ENCODE results near the gene NR1H2.

The NR1H2 gene

GRCh38 chr19:50377051-50377461 lies 799 bp downstream of the NR1H2 start:
- Histone ChIP-seq H3K4me3 (replicated peaks; ENCODE audit: low read depth, low read length) (peak overlapping the region; percentile 90), H3K27me3 (replicated peaks; ENCODE audit: control insufficient read depth, insufficient read depth, low read length) (no peaks in the 10 kb centered on the region), H3K36me3 (ENCODE audit: control insufficient read depth, insufficient read depth, low read length) (peaks cover 31% of the 10 kb centered on the region)
- DNase-seq (ENCODE audit: extremely low read depth, insufficient read length): no peak
- TF ChIP-seq CTCF (IDR thresholded peaks at IDR 0.05; ENCODE audit: insufficient read depth, low read length, poor library complexity, severe bottlenecking): no peak

- Histone ChIP-seq H3K36me3 (ENCODE audit: control insufficient read depth, insufficient read depth, low read length) (peaks cover 32% of the 10 kb centered on the region), H3K27me3 (replicated peaks; ENCODE audit: control insufficient read depth, insufficient read depth, low read length) (no peaks in the 10 kb centered on the region), H3K4me3 (replicated peaks; ENCODE audit: low read depth, low read length) (no peak overlapping the region)
- DNase-seq (ENCODE audit: extremely low read depth, insufficient read length): no peak
- TF ChIP-seq CTCF (IDR thresholded peaks at IDR 0.05; ENCODE audit: insufficient read depth, low read length, poor library complexity, severe bottlenecking): no peak
Observed at GRCh38 chr19:50377517-50377916, 1.3 kb downstream of the NR1H2 start.

- no peak for DNase-seq (ENCODE audit: extremely low read depth, insufficient read length)
- TF ChIP-seq CTCF (IDR thresholded peaks at IDR 0.05; ENCODE audit: insufficient read depth, low read length, poor library complexity, severe bottlenecking): no peak
- Histone ChIP-seq H3K4me3 (replicated peaks; ENCODE audit: low read depth, low read length) (no peak overlapping the region), H3K27me3 (replicated peaks; ENCODE audit: control insufficient read depth, insufficient read depth, low read length) (no peaks in the 10 kb centered on the region), H3K36me3 (ENCODE audit: control insufficient read depth, insufficient read depth, low read length) (peaks cover 33% of the 10 kb centered on the region)
Observed at GRCh38 chr19:50378169-50378862, 2.1 kb downstream of the NR1H2 start.

GRCh38 chr19:50378863-50379236 lies 2.6 kb downstream of the NR1H2 start:
- TF ChIP-seq CTCF (IDR thresholded peaks at IDR 0.05; ENCODE audit: insufficient read depth, low read length, poor library complexity, severe bottlenecking): no peak

GRCh38 chr19:50379602-50380001 lies 3.3 kb downstream of the NR1H2 start:
- Histone ChIP-seq H3K27me3 (replicated peaks; ENCODE audit: control insufficient read depth, insufficient read depth, low read length) (no peaks in the 10 kb centered on the region), H3K36me3 (ENCODE audit: control insufficient read depth, insufficient read depth, low read length) (peaks cover 33% of the 10 kb centered on the region), H3K4me3 (replicated peaks; ENCODE audit: low read depth, low read length) (no peak overlapping the region)
- no peak for TF ChIP-seq CTCF (IDR thresholded peaks at IDR 0.05; ENCODE audit: insufficient read depth, low read length, poor library complexity, severe bottlenecking)
- no peak for DNase-seq (ENCODE audit: extremely low read depth, insufficient read length)

More at GRCh38 chr19:50378863-50379236, 2.6 kb downstream of the NR1H2 start:
- DNase-seq (ENCODE audit: extremely low read depth, insufficient read length): no peak
- H3K27me3 ChIP-seq (replicated peaks; ENCODE audit: control insufficient read depth, insufficient read depth, low read length): no peaks in the 10 kb centered on the region
- peaks cover 33% of the 10 kb centered on the region for H3K36me3 ChIP-seq (ENCODE audit: control insufficient read depth, insufficient read depth, low read length)
- no peak overlapping the region for H3K4me3 ChIP-seq (replicated peaks; ENCODE audit: low read depth, low read length)

GRCh38 chr19:50380137-50380536 lies 3.9 kb downstream of the NR1H2 start:
- Histone ChIP-seq H3K36me3 (ENCODE audit: control insufficient read depth, insufficient read depth, low read length) (peaks cover 33% of the 10 kb centered on the region), H3K27me3 (replicated peaks; ENCODE audit: control insufficient read depth, insufficient read depth, low read length) (no peaks in the 10 kb centered on the region)

More at GRCh38 chr19:50380137-50380536, 3.9 kb downstream of the NR1H2 start:
- TF ChIP-seq CTCF (IDR thresholded peaks at IDR 0.05; ENCODE audit: insufficient read depth, low read length, poor library complexity, severe bottlenecking): no peak
- DNase-seq (ENCODE audit: extremely low read depth, insufficient read length): no peak
- H3K4me3 ChIP-seq (replicated peaks; ENCODE audit: low read depth, low read length): no peak overlapping the region

All from GM06990 (cell line).